ENCODE data around the gene SLC25A36.

The SLC25A36 gene

DNA sequence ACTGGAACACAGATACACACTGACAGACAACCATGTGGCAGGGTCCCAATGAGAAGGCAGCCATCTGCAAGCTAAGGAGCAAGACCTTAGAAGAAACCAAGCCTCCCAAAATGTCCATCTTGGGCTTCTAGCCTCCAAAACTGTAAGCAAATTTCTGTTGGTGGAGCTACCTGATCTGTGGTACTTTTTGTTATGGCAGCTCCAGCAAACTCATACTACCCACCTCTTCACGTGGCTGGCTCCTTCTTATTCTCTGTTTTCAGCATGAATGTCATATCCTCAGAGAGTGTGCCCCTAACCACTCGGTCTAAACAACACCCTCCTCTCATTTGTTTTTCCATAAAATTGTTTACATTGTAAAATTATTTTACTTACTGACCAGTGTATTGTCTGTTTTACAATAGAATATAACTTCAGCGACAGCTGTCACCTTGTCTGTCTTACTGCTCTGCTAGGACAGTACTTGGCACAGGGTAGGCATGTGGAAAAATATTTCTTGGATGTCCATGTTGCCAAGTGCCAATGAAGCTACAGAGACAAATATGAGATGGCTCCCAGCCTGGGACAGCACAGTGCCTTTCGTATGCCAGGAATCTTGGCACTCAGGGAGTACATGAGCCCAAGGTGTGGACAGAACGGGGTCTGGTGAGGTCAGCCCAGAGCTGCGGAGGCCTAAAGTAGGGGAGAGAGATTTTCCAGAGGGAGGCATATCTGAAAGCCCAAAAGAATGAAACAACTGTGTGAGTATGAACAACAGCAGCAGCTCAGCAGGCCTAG lies 17.4 kb upstream of the SLC25A36 start:
- Histone ChIP-seq H3K4me3 (ENCODE audit: low read depth, low read length) (no peak overlapping the region), H3K4me1 (no peaks in the 10 kb centered on the region), H3K27me3 (peaks cover 7% of the 10 kb centered on the region; the same call in 1 of the 2 replicates), H3K36me3 (no peaks in the 10 kb centered on the region), H3K9me3 (no peaks in the 10 kb centered on the region)
- TF ChIP-seq, protein P1, sequence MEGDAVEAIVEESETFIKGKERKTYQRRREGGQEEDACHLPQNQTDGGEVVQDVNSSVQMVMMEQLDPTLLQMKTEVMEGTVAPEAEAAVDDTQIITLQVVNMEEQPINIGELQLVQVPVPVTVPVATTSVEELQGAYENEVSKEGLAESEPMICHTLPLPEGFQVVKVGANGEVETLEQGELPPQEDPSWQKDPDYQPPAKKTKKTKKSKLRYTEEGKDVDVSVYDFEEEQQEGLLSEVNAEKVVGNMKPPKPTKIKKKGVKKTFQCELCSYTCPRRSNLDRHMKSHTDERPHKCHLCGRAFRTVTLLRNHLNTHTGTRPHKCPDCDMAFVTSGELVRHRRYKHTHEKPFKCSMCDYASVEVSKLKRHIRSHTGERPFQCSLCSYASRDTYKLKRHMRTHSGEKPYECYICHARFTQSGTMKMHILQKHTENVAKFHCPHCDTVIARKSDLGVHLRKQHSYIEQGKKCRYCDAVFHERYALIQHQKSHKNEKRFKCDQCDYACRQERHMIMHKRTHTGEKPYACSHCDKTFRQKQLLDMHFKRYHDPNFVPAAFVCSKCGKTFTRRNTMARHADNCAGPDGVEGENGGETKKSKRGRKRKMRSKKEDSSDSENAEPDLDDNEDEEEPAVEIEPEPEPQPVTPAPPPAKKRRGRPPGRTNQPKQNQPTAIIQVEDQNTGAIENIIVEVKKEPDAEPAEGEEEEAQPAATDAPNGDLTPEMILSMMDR (IDR thresholded peaks at IDR 0.05; ENCODE audit: low read depth, low read length) = no peak
- DNase-seq = no peak

DNA sequence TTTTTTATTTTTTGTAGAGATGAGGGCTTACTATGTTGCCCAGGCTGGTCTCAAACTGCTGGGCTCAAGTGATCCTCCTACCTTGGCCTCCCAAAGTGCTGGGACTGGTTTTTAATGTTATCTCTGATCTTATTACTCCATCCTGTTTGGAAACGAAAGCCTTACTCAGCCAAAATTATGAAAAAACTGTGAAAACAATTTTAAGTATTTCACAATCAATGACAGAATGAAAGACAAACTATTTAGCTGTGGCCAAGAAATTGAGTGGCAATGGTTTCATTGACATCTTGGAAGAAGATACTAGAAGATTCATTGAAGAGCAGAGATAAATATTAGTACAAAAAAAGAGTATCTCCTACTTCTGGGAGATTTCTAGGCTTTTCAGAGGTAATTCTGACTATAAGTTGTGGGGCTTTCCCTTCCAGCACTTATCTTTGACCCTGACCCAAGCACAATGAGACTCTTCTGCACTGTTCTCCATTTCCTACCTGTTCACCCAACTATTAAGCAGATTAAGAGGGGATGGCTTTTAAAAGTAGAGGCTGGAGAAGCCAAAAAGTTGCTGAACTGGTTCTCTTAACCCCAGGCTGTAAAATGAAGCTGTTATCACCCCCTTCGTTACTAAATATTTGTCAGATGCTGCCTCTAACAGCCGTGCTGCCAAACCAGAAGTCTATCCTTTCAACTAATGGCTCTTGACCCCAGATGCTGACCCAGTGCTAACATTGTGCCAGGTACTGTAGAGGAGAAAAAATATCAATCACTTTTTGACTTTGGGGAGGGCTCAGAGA lies 14.2 kb upstream of the SLC25A36 start:
- TF ChIP-seq, protein P1 (IDR thresholded peaks at IDR 0.05; ENCODE audit: low read depth, low read length) = no peak
- no peaks in the 10 kb centered on the region for H3K4me1 ChIP-seq

DNA sequence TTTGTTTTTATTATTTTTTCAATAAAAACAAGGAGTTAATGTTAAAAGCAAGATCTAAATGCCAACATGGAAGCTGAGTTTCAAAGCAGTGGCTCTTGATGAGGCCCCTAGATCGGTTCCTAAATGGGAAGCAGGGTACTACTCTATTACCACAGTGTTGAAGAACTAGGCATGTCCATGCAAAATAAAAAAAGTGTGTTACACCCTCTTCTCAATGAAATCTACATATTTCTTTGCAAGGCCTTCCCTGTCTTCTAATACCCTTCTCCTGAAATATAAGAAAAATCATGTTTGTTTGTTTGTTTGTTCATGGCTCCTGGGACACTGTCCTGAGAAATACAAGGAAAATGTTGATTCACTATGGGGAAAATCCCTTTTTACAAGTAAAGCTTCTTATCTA lies 12.2 kb upstream of the SLC25A36 start:
- H3K4me3 ChIP-seq (ENCODE audit: low read depth, low read length) = no peak overlapping the region
- no peaks in the 10 kb centered on the region for H3K4me1 ChIP-seq
- TF ChIP-seq, protein P1 (IDR thresholded peaks at IDR 0.05; ENCODE audit: low read depth, low read length) = no peak
- H3K27me3 ChIP-seq = peaks cover 9% of the 10 kb centered on the region
- no peak for DNase-seq
- no peaks in the 10 kb centered on the region for H3K36me3 ChIP-seq
- no peaks in the 10 kb centered on the region for H3K9me3 ChIP-seq

More for the DNA sequence above, 14.2 kb upstream of the SLC25A36 start:
- Histone ChIP-seq H3K36me3 (no peaks in the 10 kb centered on the region), H3K27me3 (peaks cover 9% of the 10 kb centered on the region), H3K9me3 (no peaks in the 10 kb centered on the region), H3K4me3 (ENCODE audit: low read depth, low read length) (no peak overlapping the region)
- no peak for DNase-seq

DNA sequence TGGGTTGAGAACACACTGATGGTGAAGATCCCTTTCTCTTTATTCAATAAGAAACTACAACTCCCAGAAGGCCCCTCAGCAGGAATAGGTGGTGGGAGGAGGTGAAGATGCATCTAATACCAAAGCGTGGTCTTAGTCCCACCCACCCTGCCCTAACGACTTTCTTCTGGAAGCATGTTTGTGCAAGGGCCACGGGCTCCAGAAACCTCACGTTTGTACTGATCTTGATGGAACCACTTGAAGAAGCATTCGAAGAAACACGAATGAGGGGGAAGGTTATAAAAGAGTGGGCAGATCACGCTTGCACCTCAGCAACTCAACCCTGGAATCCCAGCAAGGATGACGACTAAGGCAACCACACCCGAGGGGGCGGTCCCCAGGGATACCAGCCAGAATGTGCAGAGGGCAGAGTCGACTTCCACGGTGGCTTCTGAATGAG lies 10.6 kb upstream of the SLC25A36 start:
- H3K4me1 ChIP-seq = no peaks in the 10 kb centered on the region
- DNase-seq = no peak

DNA sequence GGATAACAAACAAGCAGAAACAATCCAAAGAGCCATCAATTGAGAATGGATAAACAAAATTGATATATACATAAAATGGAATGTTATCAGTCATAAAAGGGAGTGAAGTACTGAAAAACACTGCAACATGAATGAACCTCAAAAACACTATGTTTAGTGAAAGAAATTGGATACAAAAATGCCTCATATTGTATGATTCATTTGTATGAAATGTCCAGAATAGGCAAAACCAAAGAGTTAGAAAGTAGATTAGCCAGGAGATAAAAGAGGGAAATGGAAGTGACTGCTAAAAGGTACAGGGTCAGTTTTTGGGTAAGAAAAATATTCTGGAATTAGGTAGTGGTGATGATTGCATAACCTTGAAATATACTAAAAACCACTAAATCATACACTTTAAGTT lies 9.8 kb upstream of the SLC25A36 start:
- H3K9me3 ChIP-seq = no peaks in the 10 kb centered on the region
- TF ChIP-seq, protein P1 (IDR thresholded peaks at IDR 0.05; ENCODE audit: low read depth, low read length) = no peak
- H3K4me3 ChIP-seq (ENCODE audit: low read depth, low read length) = no peak overlapping the region
- H3K4me1 ChIP-seq = no peaks in the 10 kb centered on the region
- peaks cover 9% of the 10 kb centered on the region for H3K27me3 ChIP-seq
- no peaks in the 10 kb centered on the region for H3K36me3 ChIP-seq
- no peak for DNase-seq

More for the DNA sequence above, 10.6 kb upstream of the SLC25A36 start:
- TF ChIP-seq, protein P1 (IDR thresholded peaks at IDR 0.05; ENCODE audit: low read depth, low read length) = no peak
- Histone ChIP-seq H3K9me3 (no peaks in the 10 kb centered on the region), H3K36me3 (no peaks in the 10 kb centered on the region), H3K4me3 (ENCODE audit: low read depth, low read length) (peak overlapping the region; percentile 17; the same call in 1 of the 2 replicates), H3K27me3 (peaks cover 9% of the 10 kb centered on the region)

All from BE2C (cell line).